GM23338 (cell line): Measurements from ENCODE around the gene TCHHL1. TPM values are rescaled to one million over a fixed set of nuclear protein-coding genes. Genes with fewer than 3 reads are reported as not detected.

Experiments used
- ATAC-seq: fragments of 200-7000 bp; cut with Tn5 transposase; 3 replicates; pipeline ENCODE4 v1.9.1; 2020
- DNase-seq: peaks from one replicate; pipeline ENCODE4 v3.0.0-alpha.2; 2015; ENCODE audit warnings: low spot score
- H2AFZ ChIP-seq: fragments of 200-600 bp; sonication (generic); 2 replicates; pipeline ENCODE4 v1.8.0; 2016; ENCODE audit warnings: antibody characterized with exemption, mild to moderate bottlenecking, moderate library complexity
- H3F3A ChIP-seq: fragments of 200-600 bp; sonication (generic); replicated peaks from 2 replicates; pipeline ENCODE4 v1.8.0; 2017; ENCODE audit warnings: antibody characterized with exemption, mixed run types, low read depth
- H3K27ac ChIP-seq: fragments of 200-600 bp; sonication (generic); 2 replicates; pipeline ENCODE4 v1.6.1; 2016; ENCODE audit warnings: low read depth
- H3K27me3 ChIP-seq: fragments of 200-600 bp; sonication (generic); 2 replicates; pipeline ENCODE4 v1.8.0; 2016; ENCODE audit warnings: mild to moderate bottlenecking, mixed run types, moderate library complexity; ENCODE audit not compliant: insufficient read depth
- H3K36me3 ChIP-seq: fragments of 200-600 bp; sonication (generic); 2 replicates; pipeline ENCODE4 v1.8.0; 2016; ENCODE audit warnings: mild to moderate bottlenecking; ENCODE audit not compliant: insufficient read depth
- H3K4me1 ChIP-seq: fragments of 200-600 bp; sonication (generic); 2 replicates; pipeline ENCODE4 v1.8.0; 2016; ENCODE audit warnings: mild to moderate bottlenecking, moderate library complexity; ENCODE audit not compliant: insufficient read depth
- H3K4me2 ChIP-seq: fragments of 200-600 bp; sonication (generic); 2 replicates; pipeline ENCODE4 v1.7.1; 2017; ENCODE audit warnings: mixed run types
- H3K4me3 ChIP-seq: fragments of 200-600 bp; sonication (generic); 2 replicates; pipeline ENCODE4 v1.6.1; 2016; ENCODE audit warnings: mixed run types
- H3K79me2 ChIP-seq: fragments of 200-600 bp; sonication (generic); replicated peaks from 2 replicates; pipeline ENCODE4 v1.8.0; 2017; ENCODE audit warnings: mild to moderate bottlenecking; ENCODE audit not compliant: insufficient read depth
- H3K9me2 ChIP-seq: fragments of 200-600 bp; sonication (generic); 2 replicates; pipeline ENCODE4 v1.8.0; 2017; ENCODE audit not compliant: insufficient read depth
- H4K20me1 ChIP-seq: fragments of 200-600 bp; sonication (generic); replicated peaks from 2 replicates; pipeline ENCODE4 v1.8.0; 2017; ENCODE audit warnings: mild to moderate bottlenecking; ENCODE audit not compliant: insufficient read depth
- H3K27ac Mint-ChIP-seq: 2 replicates; pipeline ENCODE4 v1.8.0; 2020; ENCODE audit warnings: inconsistent platforms, mild to moderate bottlenecking, moderate library complexity, mixed read lengths
- H3K27me3 Mint-ChIP-seq: 3 replicates; pipeline ENCODE4 v1.8.0; 2022; ENCODE audit warnings: low read depth, mild to moderate bottlenecking, moderate library complexity, mixed read lengths, inconsistent platforms; ENCODE audit not compliant: insufficient read depth, poor library complexity
- H3K36me3 Mint-ChIP-seq: 3 replicates; pipeline ENCODE4 v1.8.0; 2021; ENCODE audit warnings: low read depth, mild to moderate bottlenecking, inconsistent platforms, moderate library complexity, mixed read lengths
- H3K4me1 Mint-ChIP-seq: 3 replicates; pipeline ENCODE4 v1.8.0; 2020; ENCODE audit warnings: mild to moderate bottlenecking, inconsistent platforms, mixed read lengths
- H3K4me3 Mint-ChIP-seq: 3 replicates; pipeline ENCODE4 v1.8.0; 2021; ENCODE audit warnings: moderate library complexity, mild to moderate bottlenecking, inconsistent platforms, mixed read lengths
- H3K9me3 Mint-ChIP-seq: 3 replicates; pipeline ENCODE4 v1.8.0; 2020; ENCODE audit warnings: moderate library complexity, mild to moderate bottlenecking, inconsistent platforms, mixed read lengths
- CREB1 ChIP-seq: fragments of 250-450 bp; sonication (Bioruptor Pico); IDR thresholded peaks from 2 replicates; pipeline ENCODE4 v1.5.0; 2020; ENCODE audit warnings: low read depth, mild to moderate bottlenecking, moderate library complexity
- CTCF ChIP-seq, 2 experiments: fragments of 200-600 bp in 1 of 2; sonication (generic) in 1 of 2; conservative IDR thresholded peaks; 2 replicates each; pipeline versions ENCODE4 v1.5.1 to v1.6.1; 2016 to 2017; ENCODE audit warnings: antibody characterized with exemption in 2 of 2, low read depth in 2 of 2, mild to moderate bottlenecking in 2 of 2, moderate library complexity in 1 of 2
- ETS1 ChIP-seq: IDR thresholded peaks from 2 replicates; pipeline ENCODE4 v1.6.1; 2016; ENCODE audit warnings: antibody characterized with exemption
- EZH2 ChIP-seq: fragments of 200-600 bp; sonication (generic); IDR thresholded peaks from one replicate; pipeline ENCODE4 v1.8.0; 2017; ENCODE audit warnings: antibody characterized with exemption, mild to moderate bottlenecking, low read depth; ENCODE audit not compliant: unreplicated experiment
- EZH2phosphoT487 ChIP-seq: fragments of 200-600 bp; sonication (generic); IDR thresholded peaks from one replicate; pipeline ENCODE4 v1.8.1; 2018; ENCODE audit warnings: antibody characterized with exemption; ENCODE audit not compliant: unreplicated experiment
- POLR2AphosphoS5 ChIP-seq: IDR thresholded peaks from 2 replicates; pipeline ENCODE4 v1.6.1; 2016; ENCODE audit warnings: antibody characterized with exemption, low read depth
- REST ChIP-seq: IDR thresholded peaks from one replicate; pipeline ENCODE4 v1.6.1; 2018; ENCODE audit warnings: antibody characterized with exemption; ENCODE audit not compliant: unreplicated experiment
- STAT1 ChIP-seq: IDR thresholded peaks from one replicate; pipeline ENCODE4 v1.6.1; 2016; ENCODE audit warnings: antibody characterized with exemption; ENCODE audit not compliant: unreplicated experiment
- ZNF331 ChIP-seq: fragments of 250-450 bp; sonication (Bioruptor Pico); IDR thresholded peaks from 2 replicates; pipeline ENCODE4 v1.5.0; 2020; ENCODE audit warnings: low read depth, mild to moderate bottlenecking, moderate library complexity
- ZNF462 ChIP-seq: fragments of 250-450 bp; sonication (Bioruptor Pico); IDR thresholded peaks from 2 replicates; pipeline ENCODE4 v1.5.0; 2020; ENCODE audit warnings: mild to moderate bottlenecking, moderate library complexity
- polyA plus RNA-seq: library from polyadenylated mRNA; unstranded; fragments of >200 nt; fragmentation: Nextera tagmentation; extraction: Ambion mirVana; gene quantifications from 2 replicates; pipeline ENCODE4 v1.2.1, GENCODE V29; 2016
- total RNA-seq: library from RNA; depleted of rRNA; stranded (reverse); fragments of >200 nt; shearing (Covaris generic); gene quantifications from 2 replicates; pipeline ENCODE4 v1.2.3, GENCODE V29; 2014

The TCHHL1 gene
- total and polyA plus RNA-seq, 2 experiments from 2014 or later: not detected

- no peak for TF ChIP-seq ETS1
- TF ChIP-seq CTCF (conservative IDR thresholded peaks at IDR 0.05; ENCODE audit: low read depth in 2 of 2): no peak
- no peak for TF ChIP-seq EZH2
- TF ChIP-seq STAT1: no peak
- no peak for TF ChIP-seq EZH2phosphoT487
These were observed 2.1 kb downstream of the TCHHL1 start (continued) for GRCh38 chr1:152086760-152087159.

- Histone ChIP-seq H3K4me1 (no peaks in the 10 kb centered on the region), H3F3A (no peaks in the 10 kb centered on the region), H2AFZ (no peak overlapping the region; the same call in 1 of the 2 replicates), H3K36me3 (no peaks in the 10 kb centered on the region), H3K4me2 (no peak overlapping the region), H3K27me3 (no peaks in the 10 kb centered on the region), H3K79me2 (no peaks in the 10 kb centered on the region), H4K20me1 (no peaks in the 10 kb centered on the region), H3K27ac (no peak overlapping the region), H3K9me2 (peaks cover 20% of the 10 kb centered on the region; the same call in 1 of the 2 replicates), H3K4me3 (no peak overlapping the region)
- Mint-ChIP-seq H3K9me3 (no peaks in the 10 kb centered on the region; the same call in 2 of the 3 replicates), H3K36me3 (no peaks in the 10 kb centered on the region), H3K27me3 (no peaks in the 10 kb centered on the region), H3K4me3 (no peak overlapping the region), H3K27ac (no peak overlapping the region), H3K4me1 (no peaks in the 10 kb centered on the region)
- DNase-seq: no peak
- ATAC-seq: no peak
- TF ChIP-seq ZNF331 (no peak), POLR2AphosphoS5 (no peak), REST (no peak), ETS1 (no peak), EZH2phosphoT487 (no peak), ZNF462 (CRISPR knock-in tag) (no peak), CREB1 (CRISPR knock-in tag) (no peak), STAT1 (no peak)
These were observed 4.0 kb downstream of the TCHHL1 start for GRCh38 chr1:152084853-152085252.
